Activated T-helper 2 cell treated with anti-CD3 and anti-CD28 coated beads, Interferon-gamma antibody, Interleukin-2, Interleukin-4, amounts not matched to agents 10 μg/mL and 5 μg/mL and 100 μg/mL, durations not matched to agents 14 hours and 24 hours and 36 hours (primary cell): Measurements from ENCODE around the gene PACSIN2. TPM values are rescaled to one million over a fixed set of nuclear protein-coding genes. Genes with fewer than 3 reads are reported as not detected.

Source experiments
- DNase-seq: peaks from one replicate; pipeline ENCODE4 v3.0.0; 2021; ENCODE audit warnings: low spot score
- H3K27ac Mint-ChIP-seq: one replicate; pipeline ENCODE4 v1.8.0; 2021; ENCODE audit warnings: mixed read lengths
- H3K27me3 Mint-ChIP-seq: one replicate; pipeline ENCODE4 v1.8.0; 2021; ENCODE audit warnings: low read depth, mixed read lengths
- H3K36me3 Mint-ChIP-seq: one replicate; pipeline ENCODE4 v1.8.0; 2021; ENCODE audit warnings: low read depth, mixed read lengths
- H3K4me1 Mint-ChIP-seq: one replicate; pipeline ENCODE4 v1.8.0; 2021; ENCODE audit warnings: low read depth, mixed read lengths
- H3K4me3 Mint-ChIP-seq: one replicate; pipeline ENCODE4 v1.8.0; 2021; ENCODE audit warnings: low read depth, mild to moderate bottlenecking, moderate library complexity, mixed read lengths
- H3K9me3 Mint-ChIP-seq: one replicate; pipeline ENCODE4 v1.8.0; 2021; ENCODE audit warnings: mixed read lengths
- intact Hi-C: fragments of 100-400 bp; cut with micrococcal nuclease; formaldehyde crosslinking; loops from one replicate; pipeline ENCODE4 v1.15.1; 2023
- total RNA-seq: library from RNA; stranded (reverse); gene quantifications from 2 replicates; pipeline ENCODE4 v1.2.3, GENCODE V29; 2022

The PACSIN2 gene
- total RNA-seq, 1 donor from 2014 or later, result 30.8 TPM

DNA sequence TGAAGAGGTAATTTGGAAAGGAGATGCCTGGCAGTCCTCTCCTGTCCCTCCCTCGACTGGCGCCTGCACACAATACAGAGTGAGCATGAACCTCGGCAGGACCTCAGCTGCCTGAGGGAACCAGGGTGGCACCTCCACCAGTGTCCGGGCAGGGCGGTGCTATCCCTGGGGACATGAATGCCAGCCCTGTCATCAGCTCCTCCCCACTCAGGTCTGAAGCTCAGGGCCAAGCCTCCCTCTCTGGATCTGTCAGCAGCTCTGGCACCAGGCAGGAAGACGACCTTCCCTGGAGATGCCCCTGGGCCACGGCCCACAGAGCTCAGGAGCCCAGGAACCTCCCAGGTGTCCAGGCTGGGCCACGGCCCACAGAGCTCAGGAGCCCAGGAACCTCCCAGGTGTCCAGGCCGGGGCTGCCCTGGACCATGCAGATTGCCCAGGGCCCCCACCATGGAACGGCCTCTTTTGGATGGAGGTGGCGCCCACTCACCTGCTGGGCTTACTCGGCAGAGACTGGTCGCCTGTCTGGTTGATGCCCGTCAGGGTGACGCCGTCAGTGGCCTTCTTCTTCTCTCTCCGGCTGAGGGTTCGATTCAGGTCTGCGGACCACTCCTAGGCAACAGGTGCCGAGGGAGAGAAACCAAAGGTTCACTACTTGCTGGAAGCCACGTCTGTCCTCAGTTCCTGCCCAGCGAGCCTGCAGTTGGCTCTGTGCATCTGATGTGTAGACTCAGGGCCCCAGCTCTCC is 136.2 kb downstream of the PACSIN2 start:
- no peaks in the 10 kb centered on the region for H3K9me3 Mint-ChIP-seq
- no peak overlapping the region for H3K4me3 Mint-ChIP-seq
- DNase-seq, result no peak
- H3K27ac Mint-ChIP-seq, result no peak overlapping the region
- H3K4me1 Mint-ChIP-seq, result no peaks in the 10 kb centered on the region
- H3K36me3 Mint-ChIP-seq, result peaks cover 13% of the 10 kb centered on the region
- intact Hi-C loops, result no loop called here
- no peaks in the 10 kb centered on the region for H3K27me3 Mint-ChIP-seq

DNA sequence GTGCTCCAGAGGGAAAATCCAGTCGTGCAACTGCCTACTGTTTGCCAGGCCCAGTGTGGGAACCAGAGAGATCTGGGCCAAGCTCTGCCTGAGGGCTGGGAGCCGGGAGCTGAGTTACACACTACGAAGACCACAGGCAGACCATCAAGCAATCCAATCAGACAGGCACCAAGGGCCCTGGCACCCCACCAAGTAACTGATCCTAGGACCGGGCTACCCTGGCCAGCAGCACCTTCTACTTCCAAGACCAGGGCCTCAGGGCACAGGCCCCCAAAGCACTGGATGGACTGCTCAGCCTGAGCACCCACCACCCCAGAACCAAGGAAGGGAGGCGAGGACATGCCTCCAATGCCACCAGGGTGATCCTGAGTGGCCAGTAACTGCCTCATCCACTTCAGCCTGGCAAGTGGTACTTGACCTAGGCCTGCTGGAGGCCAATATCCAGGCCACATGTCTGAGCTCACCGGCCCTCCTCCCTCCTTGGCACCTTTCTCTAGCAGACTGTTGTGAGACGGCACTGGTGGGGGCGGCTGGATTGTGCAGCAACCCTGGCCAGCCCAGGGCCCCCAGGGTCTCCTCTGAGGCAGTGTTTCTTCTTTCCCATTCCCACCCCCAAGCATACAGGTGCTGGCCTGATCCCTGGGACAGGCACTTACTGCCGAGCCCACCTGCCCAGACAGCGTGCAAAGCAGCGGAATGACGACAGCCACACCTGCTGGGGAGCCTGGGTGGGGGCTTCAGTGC is 137.2 kb downstream of the PACSIN2 start:
- Mint-ChIP-seq H3K36me3 (peaks cover 7% of the 10 kb centered on the region), H3K9me3 (no peaks in the 10 kb centered on the region), H3K27me3 (no peaks in the 10 kb centered on the region), H3K4me3 (no peak overlapping the region), H3K4me1 (no peaks in the 10 kb centered on the region), H3K27ac (no peak overlapping the region)
- intact Hi-C loops, result no loop called here
- no peak for DNase-seq

DNA sequence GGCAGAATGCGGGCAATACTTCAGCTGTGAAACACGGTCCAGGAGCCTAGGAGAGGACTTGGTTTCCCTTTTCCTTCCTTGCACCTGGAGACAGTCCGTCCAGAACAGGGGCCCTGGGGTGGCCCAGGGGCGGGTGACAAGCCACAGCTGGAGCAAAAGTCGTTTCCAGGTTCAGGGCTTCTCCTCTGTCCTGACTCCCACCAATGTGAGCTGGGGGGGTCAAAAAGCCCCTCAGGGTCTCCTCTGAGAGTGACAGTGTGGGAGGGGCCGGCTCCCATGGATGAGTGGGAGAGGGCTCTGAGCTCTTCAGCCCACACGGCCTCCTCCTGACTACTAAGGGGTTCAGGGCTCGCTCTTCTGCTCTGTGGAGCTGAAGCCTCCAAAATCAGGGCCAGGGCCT is 137.8 kb downstream of the PACSIN2 start:
- H3K27me3 Mint-ChIP-seq, result no peaks in the 10 kb centered on the region
- no peak overlapping the region for H3K4me3 Mint-ChIP-seq
- intact Hi-C loops, result no loop called here
- no peaks in the 10 kb centered on the region for H3K4me1 Mint-ChIP-seq
- no peaks in the 10 kb centered on the region for H3K9me3 Mint-ChIP-seq
- H3K27ac Mint-ChIP-seq, result no peak overlapping the region
- DNase-seq, result no peak
- peaks cover 5% of the 10 kb centered on the region for H3K36me3 Mint-ChIP-seq

DNA sequence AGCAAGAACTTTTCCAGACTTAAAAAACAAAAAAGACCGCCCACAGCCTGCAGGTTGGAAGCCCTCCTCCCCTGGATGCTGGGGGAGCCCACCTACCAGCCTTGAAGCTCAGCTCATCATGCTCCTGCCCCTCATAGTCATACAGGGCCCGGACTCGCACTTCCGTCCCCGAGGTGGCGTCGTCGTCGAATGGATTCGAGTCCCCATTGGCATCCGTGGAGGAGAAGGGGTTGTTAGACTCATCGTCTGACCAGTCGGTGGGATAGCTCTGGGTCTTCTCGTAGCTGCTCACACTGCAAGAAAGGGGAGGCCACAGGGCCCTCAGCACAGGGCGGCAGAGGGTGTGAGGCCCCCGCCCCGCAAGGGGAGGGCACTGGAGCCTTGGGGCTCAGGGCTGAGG is 138.9 kb downstream of the PACSIN2 start:
- H3K36me3 Mint-ChIP-seq, result peaks cover 5% of the 10 kb centered on the region
- H3K9me3 Mint-ChIP-seq, result no peaks in the 10 kb centered on the region
- no peak overlapping the region for H3K4me3 Mint-ChIP-seq
- H3K27ac Mint-ChIP-seq, result no peak overlapping the region
- no peaks in the 10 kb centered on the region for H3K27me3 Mint-ChIP-seq
- DNase-seq, result no peak
- intact Hi-C loops, result no loop called here
- no peaks in the 10 kb centered on the region for H3K4me1 Mint-ChIP-seq

DNA sequence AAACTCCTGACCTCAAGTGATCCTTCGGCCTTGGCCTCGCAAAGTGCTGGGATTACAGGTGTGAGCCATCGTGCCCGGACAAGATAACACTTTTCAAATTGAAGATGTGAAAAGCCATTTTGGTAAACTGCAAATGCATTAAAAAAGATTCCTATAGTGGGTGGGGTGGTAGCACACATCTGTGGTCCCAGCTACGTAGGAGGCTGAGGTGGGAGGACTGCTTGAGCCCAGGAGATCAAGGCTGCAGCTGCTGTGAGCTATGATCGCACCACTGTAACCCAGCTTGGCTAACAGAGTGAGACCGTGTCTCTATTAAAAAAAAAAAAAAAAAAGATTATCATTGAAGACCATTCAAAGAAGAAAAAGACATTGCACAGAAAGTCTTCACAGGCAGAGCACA is 140.9 kb downstream of the PACSIN2 start:
- Mint-ChIP-seq H3K4me3 (no peak overlapping the region), H3K9me3 (no peaks in the 10 kb centered on the region), H3K27me3 (no peaks in the 10 kb centered on the region), H3K4me1 (no peaks in the 10 kb centered on the region), H3K36me3 (peaks cover 5% of the 10 kb centered on the region), H3K27ac (no peak overlapping the region)
- DNase-seq, result no peak
- intact Hi-C loops, result no loop called here

DNA sequence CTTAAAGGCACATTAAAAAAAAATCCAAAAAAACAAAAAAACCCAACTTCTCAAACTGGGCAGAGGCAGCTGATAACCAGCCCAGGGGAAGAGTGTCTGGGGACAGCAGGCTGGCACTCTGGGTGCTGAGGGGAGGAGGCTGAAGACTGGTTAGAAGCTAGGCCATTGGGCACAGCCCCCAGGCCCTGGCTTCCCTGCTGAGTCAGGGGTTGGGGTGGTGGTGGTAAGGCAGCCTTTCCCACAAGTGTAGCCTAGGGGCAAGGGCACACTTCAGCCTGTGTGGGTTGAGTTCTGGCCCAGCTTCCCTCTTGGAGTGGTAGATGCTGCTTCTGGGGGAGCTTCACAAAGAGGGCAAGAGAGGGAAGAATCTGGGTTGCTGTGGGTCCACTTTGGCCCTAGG is 141.6 kb downstream of the PACSIN2 start:
- Mint-ChIP-seq H3K27ac (no peak overlapping the region), H3K4me3 (no peak overlapping the region), H3K36me3 (peaks cover 5% of the 10 kb centered on the region), H3K9me3 (no peaks in the 10 kb centered on the region), H3K4me1 (no peaks in the 10 kb centered on the region), H3K27me3 (no peaks in the 10 kb centered on the region)
- DNase-seq, result no peak
- intact Hi-C loops, result no loop called here

DNA sequence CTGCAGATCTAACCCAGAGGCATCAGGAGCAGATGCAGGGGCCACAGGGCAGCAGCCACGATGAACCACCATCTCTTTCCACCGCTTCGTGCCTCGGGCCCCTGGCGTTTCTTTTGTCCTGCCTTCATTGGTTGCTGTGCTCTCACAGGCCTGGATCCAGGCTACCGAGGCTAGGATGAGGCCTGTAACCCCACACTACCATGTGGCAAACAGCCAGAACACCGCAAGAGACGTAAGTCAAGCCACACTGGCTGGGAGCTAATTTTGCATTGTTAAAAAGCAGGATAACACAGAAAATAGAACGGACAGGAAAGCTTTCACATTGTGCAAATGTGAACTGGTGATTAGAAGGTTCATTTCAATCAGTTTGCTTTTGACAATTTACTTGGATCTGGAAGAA is 142.1 kb downstream of the PACSIN2 start:
- intact Hi-C loops, result no loop called here
- Mint-ChIP-seq H3K9me3 (no peaks in the 10 kb centered on the region), H3K4me1 (no peaks in the 10 kb centered on the region), H3K4me3 (no peak overlapping the region), H3K27ac (no peak overlapping the region), H3K36me3 (peaks cover 5% of the 10 kb centered on the region), H3K27me3 (no peaks in the 10 kb centered on the region)
- DNase-seq, result no peak

DNA sequence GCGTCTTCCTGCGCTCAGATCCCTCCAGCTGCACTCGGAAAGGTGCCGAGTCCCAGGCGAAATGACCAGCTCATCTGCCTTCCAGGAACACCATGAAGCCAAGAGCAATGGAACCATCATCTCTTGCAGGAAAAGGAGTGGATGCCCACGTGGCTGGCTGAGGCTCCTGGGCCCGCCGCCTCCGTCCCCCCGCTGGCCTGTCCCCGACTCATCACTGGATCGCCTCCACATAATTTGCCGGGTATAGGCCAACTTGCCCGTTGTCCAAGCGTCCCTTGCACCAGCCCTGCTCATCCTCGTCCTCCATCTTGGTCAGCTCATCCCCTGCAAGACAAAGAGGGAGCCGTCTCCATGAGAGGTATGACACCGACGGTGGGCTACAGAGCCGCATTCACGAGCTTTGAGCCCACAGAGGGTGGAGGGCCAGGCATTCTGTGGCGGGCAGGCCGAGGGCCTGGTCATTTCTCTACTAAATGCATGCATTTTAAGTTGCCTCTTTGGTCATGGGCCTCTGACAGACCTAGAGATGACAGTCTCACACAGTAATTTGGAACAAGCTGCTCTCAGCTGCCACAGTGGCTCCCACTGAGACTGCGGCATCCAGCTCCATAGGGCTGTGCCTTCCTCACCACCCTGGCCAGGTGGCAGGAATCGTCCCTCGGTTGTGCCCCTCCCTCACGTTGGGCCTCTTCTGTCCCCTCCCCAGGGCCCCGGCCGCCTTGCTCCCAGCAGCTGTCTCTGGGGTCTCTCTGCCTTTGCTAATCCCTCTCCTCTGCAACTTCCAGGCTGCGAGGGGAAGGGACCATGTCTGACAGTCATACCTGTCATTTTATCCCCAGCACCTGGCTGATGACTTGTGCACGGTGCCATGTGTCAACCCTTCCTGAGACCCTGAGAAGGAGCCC is 143.6 kb downstream of the PACSIN2 start:
- DNase-seq, result no peak
- Mint-ChIP-seq H3K36me3 (no peaks in the 10 kb centered on the region), H3K4me3 (no peak overlapping the region), H3K27ac (no peak overlapping the region), H3K9me3 (no peaks in the 10 kb centered on the region), H3K4me1 (no peaks in the 10 kb centered on the region), H3K27me3 (no peaks in the 10 kb centered on the region)
- intact Hi-C loops, result no loop called here

DNA sequence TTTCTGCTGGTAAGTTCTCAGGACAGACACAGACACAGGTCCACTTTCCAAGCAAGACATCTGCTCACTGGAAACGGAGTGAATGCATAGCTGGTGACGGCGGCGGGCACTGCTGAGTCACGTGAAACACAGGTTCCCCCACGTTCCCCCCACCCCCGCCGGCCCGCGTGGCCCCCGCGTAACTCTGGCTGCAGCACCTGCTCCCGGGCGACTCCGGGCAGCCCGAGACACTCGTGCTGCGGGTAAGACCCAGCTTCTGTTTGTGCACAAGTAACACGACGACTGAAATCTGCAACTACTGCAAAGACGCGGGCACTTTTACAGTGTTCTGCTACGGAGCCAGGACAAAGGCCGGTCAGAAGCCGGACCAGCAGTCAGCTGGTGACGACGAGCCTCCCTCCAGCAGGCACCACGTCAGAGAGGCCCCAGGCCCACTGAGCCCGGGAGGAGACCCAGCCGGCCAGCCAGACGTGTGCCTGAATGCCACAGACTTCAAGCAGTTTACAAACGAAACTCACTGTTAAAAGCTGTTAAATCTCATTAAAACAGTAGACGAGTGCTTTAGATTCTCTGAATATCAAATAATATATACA is 145.0 kb downstream of the PACSIN2 start:
- Mint-ChIP-seq H3K9me3 (peaks cover 2% of the 10 kb centered on the region), H3K27me3 (no peaks in the 10 kb centered on the region), H3K4me1 (peaks cover 1% of the 10 kb centered on the region), H3K36me3 (peaks cover 9% of the 10 kb centered on the region), H3K4me3 (no peak overlapping the region), H3K27ac (no peak overlapping the region)
- DNase-seq, result no peak
- intact Hi-C loops, result loop anchor here (5.0 to 10.0 kb wide), 2 partner anchors 65 to 162 kb away; no protein-coding TSS in a partner anchor

DNA sequence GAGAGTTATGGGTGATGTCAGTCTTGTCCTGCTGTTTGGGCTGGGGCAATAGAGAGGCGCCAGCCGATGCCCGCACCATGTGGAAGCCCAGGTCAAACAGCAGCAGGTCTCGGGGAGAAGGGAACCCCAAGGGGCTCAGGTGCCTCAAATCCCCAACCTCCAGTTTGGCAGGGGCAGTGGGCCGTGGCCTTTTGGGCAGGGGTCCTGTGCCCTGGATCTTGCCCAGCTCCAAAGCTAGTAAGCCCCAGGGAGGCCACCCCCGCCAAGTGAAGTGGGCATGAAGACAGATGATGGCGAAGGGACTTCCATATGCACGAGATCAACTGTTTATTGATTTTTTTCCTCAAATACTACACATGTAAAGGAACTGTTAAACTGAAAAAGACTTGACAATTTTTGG is 145.5 kb downstream of the PACSIN2 start:
- DNase-seq, result no peak
- intact Hi-C loops, result loop anchor here (5.0 to 10.0 kb wide), 2 partner anchors 65 to 163 kb away; no protein-coding TSS in a partner anchor
- Mint-ChIP-seq H3K4me1 (peaks cover 1% of the 10 kb centered on the region), H3K9me3 (peaks cover 7% of the 10 kb centered on the region), H3K27ac (no peak overlapping the region), H3K4me3 (no peak overlapping the region), H3K27me3 (no peaks in the 10 kb centered on the region), H3K36me3 (peaks cover 13% of the 10 kb centered on the region)

DNA sequence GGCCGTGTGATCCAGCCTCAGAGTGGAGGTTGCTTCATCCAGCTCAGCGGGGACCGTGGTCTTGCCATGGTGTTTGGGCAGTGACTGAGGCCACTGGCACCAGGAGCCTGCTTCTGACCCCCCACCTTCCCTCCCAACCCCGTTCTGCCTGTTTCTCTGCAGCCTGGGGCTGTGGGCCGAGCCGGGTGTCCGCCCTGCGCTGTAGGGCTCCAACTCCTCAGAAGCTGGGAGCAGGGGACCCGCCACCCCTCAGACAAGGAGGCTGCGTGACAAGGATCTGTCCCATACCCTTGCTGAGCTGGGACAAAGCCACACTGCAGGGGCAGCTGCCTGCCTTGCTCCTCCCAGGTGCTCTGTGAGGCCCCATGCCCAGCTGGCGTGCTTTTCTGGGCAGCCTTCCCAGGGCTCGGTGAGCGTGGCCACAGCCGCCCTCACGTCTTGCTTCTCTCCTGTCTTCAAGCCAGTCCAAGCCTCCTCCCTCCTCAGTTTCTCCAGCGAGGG is 146.1 kb downstream of the PACSIN2 start:
- Mint-ChIP-seq H3K4me3 (no peak overlapping the region), H3K4me1 (peaks cover 2% of the 10 kb centered on the region), H3K36me3 (peaks cover 14% of the 10 kb centered on the region), H3K27ac (no peak overlapping the region), H3K27me3 (no peaks in the 10 kb centered on the region), H3K9me3 (peaks cover 8% of the 10 kb centered on the region)
- DNase-seq, result no peak
- intact Hi-C loops, result loop anchor here (5.0 to 10.0 kb wide), 2 partner anchors 66 to 164 kb away; no protein-coding TSS in a partner anchor

DNA sequence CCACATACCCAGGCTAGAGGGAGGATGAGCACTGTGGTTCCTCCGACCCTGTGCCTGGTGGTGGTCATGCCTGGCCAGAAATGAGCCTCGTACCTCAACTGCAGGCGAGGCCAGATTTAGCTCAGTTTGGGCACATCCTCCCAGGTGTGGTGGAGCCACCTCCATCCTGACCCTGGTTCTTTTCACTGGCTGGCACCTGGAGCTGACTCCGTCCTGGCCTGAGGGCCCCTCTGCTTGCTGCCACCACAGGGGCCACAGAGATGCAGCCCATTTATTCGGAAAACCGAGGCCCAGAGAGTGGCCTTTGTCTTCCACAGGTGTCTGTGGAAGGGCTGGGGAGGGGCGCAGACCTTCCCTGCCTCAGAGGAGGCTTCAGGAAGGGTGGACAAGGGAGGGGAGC is 148.8 kb downstream of the PACSIN2 start:
- intact Hi-C loops, result loop anchor here (5.0 to 10.0 kb wide), 2 partner anchors 69 to 166 kb away; no protein-coding TSS in a partner anchor
- H3K4me1 Mint-ChIP-seq, result peaks cover 11% of the 10 kb centered on the region
- no peak for DNase-seq
- peaks cover 21% of the 10 kb centered on the region for H3K36me3 Mint-ChIP-seq
- peaks cover 20% of the 10 kb centered on the region for H3K9me3 Mint-ChIP-seq
- no peak overlapping the region for H3K27ac Mint-ChIP-seq
- H3K27me3 Mint-ChIP-seq, result no peaks in the 10 kb centered on the region
- no peak overlapping the region for H3K4me3 Mint-ChIP-seq
